Measurements from ENCODE around the gene MZB1. TPM values are rescaled to one million over a fixed set of nuclear protein-coding genes. Genes with fewer than 3 reads are reported as not detected.

Gene MZB1
- total and polyA plus RNA-seq, 2 experiments from 2014 or later, result 0.30 TPM; not detected in 1

GRCh38 chr5:139426203-139426885, 36.6 kb upstream of the MZB1 start:
- no peak for DNase-seq (ENCODE audit: low spot score)
- Histone ChIP-seq H4K20me1 (ENCODE audit: insufficient read depth, poor library complexity, severe bottlenecking) (no peaks in the 10 kb centered on the region), H3K27ac (no peak overlapping the region), H3K4me1 (ENCODE audit: insufficient read depth) (no peaks in the 10 kb centered on the region), H3K79me2 (no peaks in the 10 kb centered on the region), H3K4me3 (no peak overlapping the region), H2AFZ (no peak overlapping the region), H3K27me3 (no peaks in the 10 kb centered on the region), H3K9me2 (replicated peaks; ENCODE audit: insufficient read depth) (no peaks in the 10 kb centered on the region), H3K9me3 (ENCODE audit: low read depth) (no peaks in the 10 kb centered on the region), H3K4me2 (no peak overlapping the region), H3K36me3 (replicated peaks; ENCODE audit: insufficient read depth, low read depth) (no peaks in the 10 kb centered on the region)
- WGBS (ENCODE audit: low lambda C conversion rate, missing lambda C conversion rate), result 79% methylated on average over 8 of the region's 8 CpGs
- TF ChIP-seq, protein P1, sequence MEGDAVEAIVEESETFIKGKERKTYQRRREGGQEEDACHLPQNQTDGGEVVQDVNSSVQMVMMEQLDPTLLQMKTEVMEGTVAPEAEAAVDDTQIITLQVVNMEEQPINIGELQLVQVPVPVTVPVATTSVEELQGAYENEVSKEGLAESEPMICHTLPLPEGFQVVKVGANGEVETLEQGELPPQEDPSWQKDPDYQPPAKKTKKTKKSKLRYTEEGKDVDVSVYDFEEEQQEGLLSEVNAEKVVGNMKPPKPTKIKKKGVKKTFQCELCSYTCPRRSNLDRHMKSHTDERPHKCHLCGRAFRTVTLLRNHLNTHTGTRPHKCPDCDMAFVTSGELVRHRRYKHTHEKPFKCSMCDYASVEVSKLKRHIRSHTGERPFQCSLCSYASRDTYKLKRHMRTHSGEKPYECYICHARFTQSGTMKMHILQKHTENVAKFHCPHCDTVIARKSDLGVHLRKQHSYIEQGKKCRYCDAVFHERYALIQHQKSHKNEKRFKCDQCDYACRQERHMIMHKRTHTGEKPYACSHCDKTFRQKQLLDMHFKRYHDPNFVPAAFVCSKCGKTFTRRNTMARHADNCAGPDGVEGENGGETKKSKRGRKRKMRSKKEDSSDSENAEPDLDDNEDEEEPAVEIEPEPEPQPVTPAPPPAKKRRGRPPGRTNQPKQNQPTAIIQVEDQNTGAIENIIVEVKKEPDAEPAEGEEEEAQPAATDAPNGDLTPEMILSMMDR (IDR thresholded peaks at IDR 0.05; ENCODE audit: poor library complexity), result no peak
- TF ChIP-seq EZH2phosphoT487 (IDR thresholded peaks at IDR 0.05; ENCODE audit: low read depth, severe bottlenecking, unreplicated experiment), result no peak
- no peak for TF ChIP-seq EZH2 (IDR thresholded peaks at IDR 0.05; ENCODE audit: borderline replicate concordance)

DNA sequence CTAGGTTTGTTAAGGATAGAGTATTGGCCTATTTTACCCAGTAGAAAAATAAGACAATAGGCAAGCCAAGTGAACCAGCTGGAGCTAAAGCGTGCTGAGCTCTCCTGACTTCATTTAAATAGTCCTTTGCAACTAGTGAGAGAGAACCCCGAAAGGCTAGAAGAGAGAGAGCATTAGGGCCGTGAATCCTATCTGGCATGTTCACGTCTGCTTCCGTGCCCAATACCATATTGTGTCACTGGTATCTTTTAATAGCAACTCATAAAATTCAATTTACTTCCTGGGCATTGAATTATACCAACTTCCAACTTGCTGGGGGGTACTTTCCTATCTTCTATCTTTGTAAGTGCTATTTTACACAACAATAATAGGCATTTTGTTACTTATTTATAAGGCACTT, 35.8 kb upstream of the MZB1 start:
- H3K9me3 ChIP-seq (ENCODE audit: low read depth), result no peaks in the 10 kb centered on the region
- TF ChIP-seq, protein P1 (IDR thresholded peaks at IDR 0.05; ENCODE audit: poor library complexity), result no peak
- no peak for TF ChIP-seq EZH2 (IDR thresholded peaks at IDR 0.05; ENCODE audit: borderline replicate concordance)
- no peak for TF ChIP-seq EZH2phosphoT487 (IDR thresholded peaks at IDR 0.05; ENCODE audit: low read depth, severe bottlenecking, unreplicated experiment)
- H3K27ac ChIP-seq, result no peak overlapping the region
- no peaks in the 10 kb centered on the region for H3K36me3 ChIP-seq (replicated peaks; ENCODE audit: insufficient read depth, low read depth)
- 88% methylated on average over 5 of the region's 5 CpGs for WGBS (ENCODE audit: low lambda C conversion rate, missing lambda C conversion rate)
- no peaks in the 10 kb centered on the region for H3K9me2 ChIP-seq (replicated peaks; ENCODE audit: insufficient read depth)
- H3K27me3 ChIP-seq, result no peaks in the 10 kb centered on the region
- H3K4me2 ChIP-seq, result no peak overlapping the region
- no peak overlapping the region for H2AFZ ChIP-seq
- H3K79me2 ChIP-seq, result no peaks in the 10 kb centered on the region
- no peaks in the 10 kb centered on the region for H3K4me1 ChIP-seq (ENCODE audit: insufficient read depth)
- no peaks in the 10 kb centered on the region for H4K20me1 ChIP-seq (ENCODE audit: insufficient read depth, poor library complexity, severe bottlenecking)
- H3K4me3 ChIP-seq, result no peak overlapping the region
- no peak for DNase-seq (ENCODE audit: low spot score)

DNA sequence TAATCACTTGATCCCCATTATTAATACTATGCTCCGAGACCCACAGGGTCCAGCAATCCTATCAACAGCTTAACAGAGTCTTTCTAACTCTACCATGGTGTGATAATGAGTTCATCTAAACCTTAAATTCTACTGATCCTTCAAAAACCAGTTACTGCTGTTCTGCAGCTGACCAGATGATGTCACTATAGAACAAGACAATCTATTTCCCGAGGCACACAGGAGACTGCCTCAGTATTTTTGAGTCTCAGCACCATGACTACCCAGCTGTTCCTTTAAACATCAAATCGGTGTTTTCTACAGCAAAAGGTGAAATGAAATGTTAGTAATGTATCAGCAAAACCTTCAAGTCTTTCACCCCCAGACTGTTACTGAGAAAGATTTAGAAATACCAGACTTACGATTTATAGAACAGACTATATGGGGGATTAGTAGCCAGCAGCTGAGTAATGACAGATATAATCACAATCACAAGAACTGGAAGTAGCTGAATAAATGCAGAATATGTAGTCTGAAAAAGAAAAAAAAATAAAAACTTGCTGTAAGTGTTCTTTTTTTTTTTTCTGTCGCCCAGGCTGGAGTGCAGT, 32.7 kb upstream of the MZB1 start:
- no peaks in the 10 kb centered on the region for H3K79me2 ChIP-seq
- no peak overlapping the region for H3K4me2 ChIP-seq
- peaks cover 16% of the 10 kb centered on the region for H3K4me1 ChIP-seq (ENCODE audit: insufficient read depth)
- H3K9me3 ChIP-seq (ENCODE audit: low read depth), result no peaks in the 10 kb centered on the region
- H3K27ac ChIP-seq, result no peak overlapping the region
- peak; percentile 73 for DNase-seq (ENCODE audit: low spot score)
- no peak overlapping the region for H3K4me3 ChIP-seq
- no peak overlapping the region for H2AFZ ChIP-seq
- WGBS (ENCODE audit: low lambda C conversion rate, missing lambda C conversion rate), result 42% methylated on average over 5 of the region's 5 CpGs
- no peaks in the 10 kb centered on the region for H3K9me2 ChIP-seq (replicated peaks; ENCODE audit: insufficient read depth)
- no peaks in the 10 kb centered on the region for H3K27me3 ChIP-seq
- H4K20me1 ChIP-seq (ENCODE audit: insufficient read depth, poor library complexity, severe bottlenecking), result no peaks in the 10 kb centered on the region
- H3K36me3 ChIP-seq (replicated peaks; ENCODE audit: insufficient read depth, low read depth), result no peaks in the 10 kb centered on the region
- TF ChIP-seq, protein P1 (IDR thresholded peaks at IDR 0.05; ENCODE audit: poor library complexity), result peak; percentile 89
- TF ChIP-seq EZH2 (IDR thresholded peaks at IDR 0.05; ENCODE audit: borderline replicate concordance), result no peak
- no peak for TF ChIP-seq EZH2phosphoT487 (IDR thresholded peaks at IDR 0.05; ENCODE audit: low read depth, severe bottlenecking, unreplicated experiment)
